ENCODE measurements around the gene CYP27A1.

Gene CYP27A1

GRCh38 chr2:218815649-218816048, 33.7 kb downstream of the CYP27A1 start:
- in situ Hi-C loops (cut with HindIII; ENCODE audit: low pct_ligation_motif_present, low sequenced_read_pairs), result no loop called here
- Histone ChIP-seq H3K27me3 (replicated peaks) (peaks cover 2% of the 10 kb centered on the region), H3K27ac (no peak overlapping the region), H3K36me3 (replicated peaks) (no peaks in the 10 kb centered on the region), H3K4me3 (ENCODE audit: low read depth, low read length) (no peak overlapping the region)
- TF ChIP-seq CTCF (IDR thresholded peaks at IDR 0.05; ENCODE audit: low read depth, low read length, missing control alignments), result no peak
- no peak for DNase-seq

GRCh38 chr2:218816561-218817011, 34.6 kb downstream of the CYP27A1 start:
- H3K27ac ChIP-seq, result no peak overlapping the region
- H3K27me3 ChIP-seq (replicated peaks), result peaks cover 6% of the 10 kb centered on the region
- DNase-seq, result no peak
- H3K36me3 ChIP-seq (replicated peaks), result no peaks in the 10 kb centered on the region
- TF ChIP-seq CTCF (IDR thresholded peaks at IDR 0.05; ENCODE audit: low read depth, low read length, missing control alignments), result no peak
- H3K4me3 ChIP-seq (ENCODE audit: low read depth, low read length), result no peak overlapping the region
- in situ Hi-C loops (cut with HindIII; ENCODE audit: low pct_ligation_motif_present, low sequenced_read_pairs), result no loop called here

GRCh38 chr2:218819093-218819492, 37.1 kb downstream of the CYP27A1 start:
- in situ Hi-C loops (cut with HindIII; ENCODE audit: low pct_ligation_motif_present, low sequenced_read_pairs), result no loop called here
- H3K4me3 ChIP-seq (ENCODE audit: low read depth, low read length), result no peak overlapping the region
- TF ChIP-seq CTCF (IDR thresholded peaks at IDR 0.05; ENCODE audit: low read depth, low read length, missing control alignments), result no peak
- H3K27me3 ChIP-seq (replicated peaks), result peaks cover 14% of the 10 kb centered on the region
- DNase-seq, result no peak
- H3K27ac ChIP-seq, result no peak overlapping the region
- H3K36me3 ChIP-seq (replicated peaks), result no peaks in the 10 kb centered on the region

- DNase-seq, result no peak
- Histone ChIP-seq H3K27me3 (replicated peaks) (peaks cover 14% of the 10 kb centered on the region), H3K27ac (no peak overlapping the region), H3K36me3 (replicated peaks) (no peaks in the 10 kb centered on the region), H3K4me3 (ENCODE audit: low read depth, low read length) (no peak overlapping the region)
- in situ Hi-C loops (cut with HindIII; ENCODE audit: low pct_ligation_motif_present, low sequenced_read_pairs), result no loop called here
- no peak for TF ChIP-seq CTCF (IDR thresholded peaks at IDR 0.05; ENCODE audit: low read depth, low read length, missing control alignments)
These were observed 38.9 kb downstream of the CYP27A1 start for GRCh38 chr2:218820746-218821369.

- in situ Hi-C loops (cut with HindIII; ENCODE audit: low pct_ligation_motif_present, low sequenced_read_pairs), result no loop called here
- no peak for TF ChIP-seq CTCF (IDR thresholded peaks at IDR 0.05; ENCODE audit: low read depth, low read length, missing control alignments)
- Histone ChIP-seq H3K36me3 (replicated peaks) (no peaks in the 10 kb centered on the region), H3K27ac (no peak overlapping the region), H3K27me3 (replicated peaks) (peaks cover 14% of the 10 kb centered on the region), H3K4me3 (ENCODE audit: low read depth, low read length) (no peak overlapping the region)
- no peak for DNase-seq
These were observed 39.8 kb downstream of the CYP27A1 start for GRCh38 chr2:218821605-218822211.

Data from brain microvascular endothelial cell (primary cell).